ENCODE results near the gene ITPKC.

DNA sequence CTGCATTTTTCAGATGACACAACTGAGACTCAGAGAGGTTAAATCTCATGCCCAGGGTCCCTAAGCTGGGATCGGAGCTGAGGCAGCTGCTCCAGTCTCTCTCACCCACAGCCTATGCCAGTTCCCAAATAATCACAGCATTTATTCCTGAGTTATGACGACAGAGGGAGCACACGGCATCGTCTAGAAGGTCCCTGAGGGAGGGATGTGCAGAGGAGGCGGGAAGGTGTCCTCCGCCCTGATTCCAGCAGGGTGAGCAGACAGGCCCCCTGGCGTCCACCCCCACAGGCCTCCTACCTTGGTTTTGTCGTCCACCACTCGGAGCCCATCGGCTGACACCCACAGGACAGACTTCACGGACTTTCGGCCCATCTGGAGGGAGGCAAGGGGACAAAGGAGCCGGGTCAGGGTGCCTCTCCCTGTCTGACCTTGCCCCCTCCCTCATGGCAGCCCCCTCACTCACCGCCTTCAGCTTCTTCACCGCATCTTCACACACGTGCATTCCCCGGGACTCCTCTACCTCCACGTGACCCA lies 34.4 kb upstream of the ITPKC start:
- TF ChIP-seq, protein P1, sequence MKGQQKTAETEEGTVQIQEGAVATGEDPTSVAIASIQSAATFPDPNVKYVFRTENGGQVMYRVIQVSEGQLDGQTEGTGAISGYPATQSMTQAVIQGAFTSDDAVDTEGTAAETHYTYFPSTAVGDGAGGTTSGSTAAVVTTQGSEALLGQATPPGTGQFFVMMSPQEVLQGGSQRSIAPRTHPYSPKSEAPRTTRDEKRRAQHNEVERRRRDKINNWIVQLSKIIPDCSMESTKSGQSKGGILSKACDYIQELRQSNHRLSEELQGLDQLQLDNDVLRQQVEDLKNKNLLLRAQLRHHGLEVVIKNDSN (IDR thresholded peaks at IDR 0.05; ENCODE audit: borderline replicate concordance, low read depth): no peak
- TF ChIP-seq REST (IDR thresholded peaks at IDR 0.05; ENCODE audit: low read depth, low read length) (no peak), CTCF (IDR thresholded peaks at IDR 0.05) (no peak), RXRA (IDR thresholded peaks at IDR 0.05; ENCODE audit: borderline replicate concordance, low read depth) (no peak), POLR2AphosphoS5 (IDR thresholded peaks at IDR 0.05; ENCODE audit: low read depth, low read length) (no peak), YY1 (IDR thresholded peaks at IDR 0.05; ENCODE audit: low read depth) (no peak)

Data from SK-N-SH (cell line).